H1 (cell line): ENCODE data around the gene RPL18A. TPM values are rescaled to one million over a fixed set of nuclear protein-coding genes. Genes with fewer than 3 reads are reported as not detected.

ENCODE experiments used
- CTCF ChIA-PET: fragments of 300-600 bp; sonication (Branson Sonifier 250); formaldehyde crosslinking; loops from one replicate; lab custom pipeline; 2021; ENCODE audit not compliant: partially characterized antibody; lab: Charles Lee
- POLR2A ChIA-PET: fragments of 300-600 bp; sonication (Branson Sonifier 250); formaldehyde crosslinking; loops from one replicate; lab custom pipeline; 2021; ENCODE audit warnings: inconsistent platforms; ENCODE audit not compliant: partially characterized antibody; lab: Charles Lee
- DNase-seq, 2 experiments: peaks; one replicate each; pipeline versions ENCODE4 v3.0.0 to v3.0.0-alpha.2; 2010 to 2022; ENCODE audit warnings: low spot score in 2 of 2, low read depth in 1 of 2, mixed read lengths in 1 of 2
- FAIRE-seq: peaks from 2 replicates; lab custom pipeline; 2011; peaks lifted over from hg19 to GRCh38; lab: Jason Lieb, UNC
- H2AFZ ChIP-seq: 2 replicates; pipeline ENCODE4 v1.8.1; 2012; ENCODE audit warnings: low read length, inconsistent platforms
- H2AK5ac ChIP-seq: 2 replicates; pipeline ENCODE4 v1.6.1; 2013; ENCODE audit warnings: low read depth, low read length
- H2BK120ac ChIP-seq: replicated peaks from 2 replicates; pipeline ENCODE3; 2013; ENCODE audit warnings: low read depth, low read length, inconsistent platforms
- H2BK12ac ChIP-seq: 2 replicates; pipeline ENCODE4 v1.6.1; 2013; ENCODE audit warnings: low read depth, low read length
- H2BK15ac ChIP-seq: 2 replicates; pipeline ENCODE4 v1.6.1; 2013; ENCODE audit warnings: low read length
- H2BK20ac ChIP-seq: 2 replicates; pipeline ENCODE4 v1.6.1; 2013; ENCODE audit warnings: low read length
- H2BK5ac ChIP-seq: 2 replicates; pipeline ENCODE4 v1.6.1; 2013; ENCODE audit warnings: low read depth, low read length
- H3K14ac ChIP-seq: 2 replicates; pipeline ENCODE4 v1.6.1; 2013; ENCODE audit warnings: inconsistent platforms; ENCODE audit not compliant: insufficient read length
- H3K18ac ChIP-seq: 2 replicates; pipeline ENCODE4 v1.6.1; 2013; ENCODE audit warnings: low read length; ENCODE audit errors: extremely low read depth
- H3K23ac ChIP-seq: 2 replicates; pipeline ENCODE4 v1.6.1; 2013; ENCODE audit warnings: inconsistent platforms; ENCODE audit not compliant: insufficient read length
- H3K23me2 ChIP-seq: 2 replicates; pipeline ENCODE4 v1.6.1; 2013; ENCODE audit warnings: low read depth, low read length
- H3K27ac ChIP-seq: 2 replicates; pipeline ENCODE4 v1.6.1; 2011; ENCODE audit warnings: low read depth, low read length, inconsistent platforms
- H3K27me3 ChIP-seq, 4 experiments: replicated peaks in 1 of 4; 1 replicate in 1 of 4; 2 replicates in 3 of 4; pipeline versions ENCODE4 v1.6.1 to v1.8.1; 2011 to 2013; ENCODE audit warnings: low read length in 3 of 4, mild to moderate bottlenecking in 3 of 4, inconsistent platforms in 2 of 4, mixed read lengths in 2 of 4, moderate library complexity in 1 of 4; ENCODE audit not compliant: control insufficient read depth in 3 of 4, insufficient read depth in 3 of 4; ENCODE audit errors: extremely low read depth in 1 of 4
- H3K36me3 ChIP-seq, 4 experiments: 2 replicates each; pipeline versions ENCODE4 v1.6.1 to v1.8.1; 2011 to 2013; ENCODE audit warnings: mild to moderate bottlenecking in 4 of 4, low read length in 3 of 4, moderate library complexity in 2 of 4, control low read depth in 1 of 4, inconsistent platforms in 1 of 4; ENCODE audit not compliant: insufficient read depth in 4 of 4, control insufficient read depth in 2 of 4
- H3K4ac ChIP-seq: replicated peaks from 2 replicates; pipeline ENCODE3; 2013; ENCODE audit warnings: low read length, low read depth, mixed read lengths, inconsistent platforms; ENCODE audit not compliant: insufficient read length
- H3K4me1 ChIP-seq, 4 experiments: replicated peaks in 1 of 4; 1 replicate in 1 of 4; 2 replicates in 3 of 4; pipeline versions ENCODE4 v1.6.1 to v1.8.1; 2011 to 2013; ENCODE audit warnings: low read length in 3 of 4, inconsistent platforms in 2 of 4, mixed read lengths in 1 of 4; ENCODE audit not compliant: insufficient read depth in 4 of 4, control insufficient read depth in 3 of 4
- H3K4me2 ChIP-seq, 2 experiments: 2 replicates each; pipeline versions ENCODE4 v1.6.1 to v1.8.1; 2011 to 2013; ENCODE audit warnings: low read depth in 2 of 2, low read length in 2 of 2, control low read depth in 1 of 2, inconsistent platforms in 1 of 2, mild to moderate bottlenecking in 1 of 2; ENCODE audit not compliant: insufficient read depth in 1 of 2
- H3K4me3 ChIP-seq, 4 experiments: fragments of 200-600, 300-600 bp in 1 of 4; sonication (generic), shearing (Covaris generic), sonication (Bioruptor Twin) in 1 of 4; 2 replicates each; pipeline versions ENCODE4 v1.5.1 to v1.8.1; 2011 to 2016; ENCODE audit warnings: low read length in 4 of 4, low read depth in 3 of 4, control low read depth in 2 of 4, inconsistent platforms in 2 of 4, mild to moderate bottlenecking in 2 of 4, mixed read lengths in 1 of 4, moderate library complexity in 1 of 4; ENCODE audit not compliant: insufficient read depth in 2 of 4; ENCODE audit errors: extremely low read depth in 1 of 4
- H3K56ac ChIP-seq: replicated peaks from 2 replicates; pipeline ENCODE3; 2013; ENCODE audit warnings: low read depth, mild to moderate bottlenecking, mixed read lengths, low read length, inconsistent platforms; ENCODE audit not compliant: insufficient read length
- H3K79me1 ChIP-seq: 2 replicates; pipeline ENCODE4 v1.6.1; 2013; ENCODE audit warnings: low read depth, low read length, control low read depth
- H3K79me2 ChIP-seq, 2 experiments: 2 replicates each; pipeline versions ENCODE4 v1.6.1 to v1.8.1; 2012 to 2013; ENCODE audit warnings: low read length in 2 of 2, mild to moderate bottlenecking in 2 of 2, inconsistent platforms in 1 of 2; ENCODE audit not compliant: insufficient read depth in 2 of 2, control insufficient read depth in 1 of 2
- H3K9ac ChIP-seq, 4 experiments: replicated peaks in 1 of 4; 1 replicate in 1 of 4; 2 replicates in 3 of 4; pipeline versions ENCODE4 v1.6.1 to v1.8.1; 2011 to 2013; ENCODE audit warnings: low read depth in 3 of 4, low read length in 3 of 4, control low read depth in 2 of 4, mild to moderate bottlenecking in 2 of 4, moderate library complexity in 2 of 4, inconsistent platforms in 1 of 4; ENCODE audit errors: extremely low read depth in 1 of 4
- H3K9me3 ChIP-seq, 2 experiments: 2 replicates each; pipeline versions ENCODE4 v1.6.1 to v1.8.1; 2012 to 2013; ENCODE audit warnings: mild to moderate bottlenecking in 2 of 2, moderate library complexity in 2 of 2, control low read depth in 1 of 2, inconsistent platforms in 1 of 2, low read depth in 1 of 2, low read length in 1 of 2, mixed read lengths in 1 of 2; ENCODE audit not compliant: insufficient read depth in 2 of 2
- H4K20me1 ChIP-seq, 2 experiments: replicated peaks in 1 of 2; 2 replicates each; pipeline versions ENCODE3 to v1.8.1; 2011 to 2013; ENCODE audit warnings: inconsistent platforms in 2 of 2, low read length in 2 of 2, mild to moderate bottlenecking in 1 of 2; ENCODE audit not compliant: insufficient read depth in 2 of 2, control insufficient read depth in 1 of 2
- H4K5ac ChIP-seq: 2 replicates; pipeline ENCODE4 v1.6.1; 2013; ENCODE audit warnings: low read length, low read depth, mixed read lengths, inconsistent platforms; ENCODE audit not compliant: insufficient read length
- H4K8ac ChIP-seq: 2 replicates; pipeline ENCODE4 v1.8.0; 2013; ENCODE audit warnings: mild to moderate bottlenecking, moderate library complexity, low read length, inconsistent platforms; ENCODE audit not compliant: insufficient read depth; ENCODE audit errors: extremely low read depth
- H4K91ac ChIP-seq: replicated peaks from 2 replicates; pipeline ENCODE3; 2013; ENCODE audit warnings: low read length, mixed read lengths, inconsistent platforms; ENCODE audit not compliant: insufficient read length
- E2F6 ChIP-seq: IDR thresholded peaks from 2 replicates; pipeline ENCODE4 v1.6.1; 2012; ENCODE audit warnings: inconsistent platforms
- GABPA ChIP-seq: IDR thresholded peaks from 2 replicates; pipeline ENCODE4 v1.6.1; 2011; ENCODE audit warnings: mild to moderate bottlenecking, low read length, moderate library complexity, borderline replicate concordance; ENCODE audit not compliant: insufficient read depth
- HDAC6 ChIP-seq: IDR thresholded peaks from one replicate; pipeline ENCODE4 v1.7.1; 2012; ENCODE audit warnings: low read depth, mild to moderate bottlenecking, inconsistent platforms, low read length, moderate library complexity
- MAX ChIP-seq: IDR thresholded peaks from 2 replicates; pipeline ENCODE4 v1.6.1; 2012; ENCODE audit warnings: inconsistent platforms
- NRF1 ChIP-seq: IDR thresholded peaks from 2 replicates; pipeline ENCODE4 v1.6.1; 2011; ENCODE audit warnings: mild to moderate bottlenecking, low read depth, low read length, improper control_type of control experiment
- POLR2AphosphoS5 ChIP-seq: IDR thresholded peaks from 2 replicates; pipeline ENCODE4 v1.6.1; 2011; ENCODE audit warnings: low read depth, low read length
- USF2 ChIP-seq: IDR thresholded peaks from 2 replicates; pipeline ENCODE4 v1.6.1; 2011; ENCODE audit warnings: low read length, improper control_type of control experiment
- WGBS, 2 experiments: shearing (Covaris generic) in 1 of 2; methylation state at CpG; one replicate each; pipeline versions ENCODE4 v1.1.6 to v1.1.7; 2013 to 2015; ENCODE audit warnings: low lambda C conversion rate in 2 of 2, mixed read lengths in 2 of 2, inconsistent platforms in 1 of 2, low coverage in 1 of 2, missing lambda C conversion rate in 1 of 2; ENCODE audit not compliant: insufficient replicate concordance in 2 of 2, insufficient coverage in 1 of 2, insufficient read length in 1 of 2; ENCODE audit errors: extremely low coverage in 1 of 2, missing lambda C conversion rate in 1 of 2; 5-methylcytosine and 5-hydroxymethylcytosine counted together
- polyA plus RNA-seq, 7 experiments: library from polyadenylated mRNA; depleted of rRNA in 3 of 7; stranded (reverse) in 5 of 7; unstranded in 2 of 7; fragments of >200 nt in 5 of 7; fragments of 200-250 nt in 2 of 7; gene quantifications; 1 replicate in 5 of 7; 2 replicates in 1 of 7; 4 replicates in 1 of 7; pipeline versions ENCODE4 v1.2.1 to v1.2.3, GENCODE V29; 2011 to 2013; ENCODE audit warnings: missing spikeins in 2 of 7, mixed read lengths in 2 of 7
- total RNA-seq: library from RNA; stranded (reverse); fragmentation: NEBNext Ultra II Directional; extraction: Animal tissue kit (Norgen Biotek cat#: 25700); gene quantifications from 2 replicates; pipeline ENCODE4 v1.2.1, GENCODE V29; 2021

Gene RPL18A
- total and polyA plus RNA-seq, 2 of the 8 experiments (the other 6 are each of a cell fraction or from before 2014, with no cell fraction given), result 2,749 to 3,938 TPM

GRCh38 chr19:17866312-17866963, 6.7 kb downstream of the RPL18A start:
- Histone ChIP-seq H2BK15ac (peak overlapping the region; percentile 46; the same call in 1 of the 2 replicates), H2BK5ac (no peak overlapping the region), H3K9me3 (no peaks in the 10 kb centered on the region; a peak in 1 of 4 replicates), H3K4me3 (no peak overlapping the region), H3K23ac (no peak overlapping the region), H2AFZ (no peak overlapping the region), H3K14ac (no peak overlapping the region), H3K79me1 (0 out of 2 replicates have a peak, but pooled peaks cover 4% of the 10 kb centered on the region), H3K4me1 (peaks cover 0 to 12% (median 10%) of the 10 kb centered on the region in 4 experiments; a peak in 6 of 7 replicates), H4K5ac (no peak overlapping the region), H4K8ac (no peak overlapping the region), H3K4me2 (no peak overlapping the region), H3K27me3 (peaks cover 0 to 3% (median under 1%) of the 10 kb centered on the region in 4 experiments; a peak in 1 of 7 replicates), H3K56ac (peak overlapping the region; percentile 3), H2BK20ac (no peak overlapping the region), H3K79me2 (peaks cover 3 to 11% of the 10 kb centered on the region in 2 experiments; a peak in 3 of 4 replicates), H3K18ac (0 out of 2 replicates have a peak overlapping the region, but pooled peaks have one; percentile 32), H4K91ac (no peak overlapping the region), H3K4ac (no peak overlapping the region)
- WGBS, 2 experiments, result 88 to 100% methylated on average over 3 to 7 of the region's 8 CpGs
- ChIA-PET POLR2A (interaction anchor here (0.8 to 20.2 kb wide), 22 partner anchors 12 to 436 kb away, joined by 3 to 392 read pairs (median 4); partner anchors contain the start of genes B3GNT3, CCDC124, JAK3 and TMEM221), CTCF (interaction anchor here (0.9 to 1.8 kb wide), 4 partner anchors 11 to 72 kb away, joined by 3 to 5 read pairs (median 4); partner anchors contain the start of gene CCDC124)
- FAIRE-seq (no peak), DNase-seq (peak in 1 of 2 experiments; percentile 49)
- no peak for TF ChIP-seq MAX
- no peak for TF ChIP-seq GABPA
- TF ChIP-seq POLR2AphosphoS5, result peak; percentile 7; the same call in 1 of the 2 replicates
- no peak for TF ChIP-seq HDAC6
- TF ChIP-seq E2F6, result no peak
- no peak for TF ChIP-seq NRF1
- no peak for TF ChIP-seq USF2
- TF ChIP-seq, all 59 proteins: peak for 1
- Histone ChIP-seq H2BK12ac (no peak overlapping the region), H3K23me2 (peaks cover 9% of the 10 kb centered on the region), H3K36me3 (peaks cover 29 to 41% (median 32%) of the 10 kb centered on the region in 4 experiments), H4K20me1 (peaks cover 9 to 19% of the 10 kb centered on the region in 2 experiments), H3K9ac (no peak overlapping the region), H3K27ac (no peak overlapping the region), H2BK120ac (no peak overlapping the region), H2AK5ac (peak overlapping the region; percentile 55; the same call in 1 of the 2 replicates)
